Adipose tissue (tissue), 3 donors: ENCODE results near the gene ANO2. TPM values are rescaled to one million over a fixed set of nuclear protein-coding genes. Genes with fewer than 3 reads are reported as not detected.
"Not testable (repeated sequence)": the region's sequence is repeated elsewhere in the genome, so short reads cannot be mapped to it uniquely, and the experiment has no call there.

Experiments used
- H3K27ac ChIP-seq: one replicate; pipeline ENCODE4 v1.5.1; 2013; ENCODE audit warnings: low read depth, low read length
- WGBS, 3 donors: extraction: QIAGEN DNeasy Blood & Tissue Kit; methylation state at CpG; one replicate each; pipeline ENCODE4 v1.1.7; 2013; 5-methylcytosine and 5-hydroxymethylcytosine counted together
- polyA plus RNA-seq, 3 donors: library from polyadenylated mRNA; stranded (reverse); fragments of 200-250 nt; gene quantifications; one replicate each; pipeline ENCODE4 v1.2.3, GENCODE V29; 2013
- donor health status: healthy with polysubstance abuse.
- donor health status: Bipolar disorder and iron deficiency.
- donor health status: healthy.

The ANO2 gene
- polyA plus RNA-seq, 3 donors = 1.0 to 11.7 (median 6.6) TPM

- 36 to 61% (median 49%) methylated on average over 14 of the region's 14 CpGs for WGBS, 3 donors
Observed at GRCh38 chr12:5567016-5567725, 377.9 kb downstream of the ANO2 start.

GRCh38 chr12:5565933-5566599 lies 379.0 kb downstream of the ANO2 start:
- no peak overlapping the region for H3K27ac ChIP-seq
- WGBS, 3 donors = 57 to 85% (median 75%) methylated on average over 3 of the region's 3 CpGs

More at GRCh38 chr12:5567016-5567725, 377.9 kb downstream of the ANO2 start:
- no peak overlapping the region for H3K27ac ChIP-seq

- H3K27ac ChIP-seq = no peak overlapping the region
- 47 to 85% (median 85%) methylated on average over 3 of the region's 3 CpGs for WGBS, 3 donors
Observed at GRCh38 chr12:5562581-5562980, 382.5 kb downstream of the ANO2 start.

- WGBS, 3 donors = 60 to 86% (median 85%) methylated on average over 6 of the region's 6 CpGs
- H3K27ac ChIP-seq = no peak overlapping the region
Observed at GRCh38 chr12:5561846-5562245, 383.2 kb downstream of the ANO2 start.

GRCh38 chr12:5561057-5561456 lies 384.0 kb downstream of the ANO2 start:
- 73 to 76% (median 74%) methylated on average over 6 of the region's 6 CpGs for WGBS, 3 donors

GRCh38 chr12:5560265-5560664 lies 384.8 kb downstream of the ANO2 start:
- WGBS, 3 donors = 74 to 82% (median 81%) methylated on average over 4 of the region's 4 CpGs
- no peak overlapping the region for H3K27ac ChIP-seq

More at GRCh38 chr12:5561057-5561456, 384.0 kb downstream of the ANO2 start:
- no peak overlapping the region for H3K27ac ChIP-seq

GRCh38 chr12:5557906-5558305 lies 387.2 kb downstream of the ANO2 start:
- H3K27ac ChIP-seq = no peak overlapping the region
- WGBS, 3 donors = 10 to 16% (median 14%) methylated on average over 4 of the region's 4 CpGs

GRCh38 chr12:5556946-5557673 lies 387.9 kb downstream of the ANO2 start:
- 69 to 88% (median 82%) methylated on average over 6 of the region's 6 CpGs for WGBS, 3 donors

GRCh38 chr12:5556033-5556614 lies 388.9 kb downstream of the ANO2 start:
- H3K27ac ChIP-seq = no peak overlapping the region
- 85 to 93% (median 89%) methylated on average over 13 of the region's 13 CpGs for WGBS, 3 donors

More at GRCh38 chr12:5556946-5557673, 387.9 kb downstream of the ANO2 start:
- H3K27ac ChIP-seq = no peak overlapping the region

- H3K27ac ChIP-seq = no peak overlapping the region
- WGBS, 3 donors = 64 to 68% (median 64%) methylated on average over 4 of the region's 4 CpGs
Observed at GRCh38 chr12:5554711-5555110, 390.3 kb downstream of the ANO2 start.

- WGBS, 3 donors = 73 to 95% (median 90%) methylated on average over 5 of the region's 5 CpGs
- H3K27ac ChIP-seq = no peak overlapping the region
Observed at GRCh38 chr12:5549011-5549410, 396.0 kb downstream of the ANO2 start.

GRCh38 chr12:5548152-5548943 lies 396.7 kb downstream of the ANO2 start:
- 50 to 67% (median 62%) methylated on average over 8 of the region's 8 CpGs for WGBS, 3 donors
- no peak overlapping the region for H3K27ac ChIP-seq

- WGBS, 3 donors = 76 to 89% (median 84%) methylated on average over 6 of the region's 6 CpGs
- no peak overlapping the region for H3K27ac ChIP-seq
Observed at GRCh38 chr12:5546616-5547015, 398.4 kb downstream of the ANO2 start.

GRCh38 chr12:5537771-5538170 lies 407.3 kb downstream of the ANO2 start:
- no peak overlapping the region for H3K27ac ChIP-seq
- 70 to 87% (median 83%) methylated on average over 8 of the region's 8 CpGs for WGBS, 3 donors

GRCh38 chr12:5537026-5537615 lies 407.9 kb downstream of the ANO2 start:
- 27 to 34% (median 31%) methylated on average over 13 of the region's 13 CpGs for WGBS, 3 donors

GRCh38 chr12:5535541-5535940 lies 409.5 kb downstream of the ANO2 start:
- WGBS, 3 donors = 69 to 85% (median 72%) methylated on average over 3 of the region's 3 CpGs
- no peak overlapping the region for H3K27ac ChIP-seq

More at GRCh38 chr12:5537026-5537615, 407.9 kb downstream of the ANO2 start:
- not testable (repeated sequence) for H3K27ac ChIP-seq

GRCh38 chr12:5534426-5535199 lies 410.4 kb downstream of the ANO2 start:
- WGBS, 3 donors = 76 to 91% (median 89%) methylated on average over 10 of the region's 10 CpGs
- no peak overlapping the region for H3K27ac ChIP-seq
